Pons (tissue), 1 donor: ENCODE data around the gene VPS33B.

Experiments used
- DNase-seq: peaks from one replicate; pipeline ENCODE4 v3.0.0-alpha.2; 2016; ENCODE audit warnings: low spot score

Gene VPS33B

DNA sequence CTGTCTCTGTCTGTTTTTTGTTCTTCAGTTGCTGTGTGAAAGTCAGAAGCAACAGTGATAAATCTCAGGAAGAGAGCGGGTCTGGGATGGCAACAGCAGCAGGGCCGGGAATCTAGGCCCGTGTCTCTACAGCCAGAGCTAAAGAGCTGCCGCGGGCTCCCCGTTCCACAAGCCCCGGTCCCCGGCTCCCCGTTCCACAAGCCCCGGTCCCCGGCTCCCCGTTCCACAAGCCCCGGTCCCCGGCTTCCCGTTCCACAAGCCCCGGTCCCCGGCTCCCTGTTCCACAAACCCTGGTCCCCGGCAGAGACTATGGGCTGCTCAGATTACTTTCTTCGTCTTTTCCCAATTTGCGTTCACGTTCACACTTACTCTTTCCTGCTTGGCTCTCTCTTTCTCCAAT is 48.2 kb downstream of the VPS33B start:
- no peak for DNase-seq

DNA sequence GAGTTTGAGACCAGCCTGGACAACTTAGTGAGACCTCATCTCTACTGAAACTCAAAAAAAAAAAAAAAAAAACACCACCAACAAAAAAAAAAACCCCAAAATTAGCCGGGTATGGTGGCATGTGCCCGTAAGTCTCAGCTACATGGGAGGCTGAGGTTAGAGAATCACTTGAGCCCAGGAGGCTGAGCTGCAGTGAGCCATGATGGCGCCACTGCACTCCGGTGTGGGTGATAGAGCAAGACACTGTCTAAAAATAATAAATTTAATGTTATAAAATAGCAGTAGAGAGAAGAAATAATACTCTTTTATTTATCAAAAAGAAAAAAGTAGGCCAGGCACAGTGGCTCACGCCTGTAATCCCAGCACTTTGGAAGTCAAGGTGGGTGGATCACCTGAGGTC is 50.3 kb downstream of the VPS33B start:
- DNase-seq: no peak

DNA sequence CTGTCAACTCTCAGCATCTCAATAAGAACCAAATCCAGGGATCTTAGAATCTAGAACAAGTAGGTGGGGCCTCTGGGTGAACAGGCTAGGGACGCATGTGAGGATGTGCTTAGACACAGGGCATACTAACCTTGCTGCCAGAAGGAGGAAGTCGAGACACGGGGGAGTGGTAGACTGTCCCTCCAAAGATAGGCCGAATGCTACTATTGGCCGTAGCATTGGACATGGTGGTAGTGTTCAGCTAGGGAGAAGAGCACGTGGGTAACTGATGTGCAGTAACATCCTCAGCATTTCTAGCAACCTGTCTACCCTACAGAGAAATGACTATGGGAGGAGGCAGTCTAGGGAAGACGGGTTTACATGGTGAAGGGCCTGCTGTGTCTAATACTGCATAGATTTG is 52.1 kb downstream of the VPS33B start:
- no peak for DNase-seq

DNA sequence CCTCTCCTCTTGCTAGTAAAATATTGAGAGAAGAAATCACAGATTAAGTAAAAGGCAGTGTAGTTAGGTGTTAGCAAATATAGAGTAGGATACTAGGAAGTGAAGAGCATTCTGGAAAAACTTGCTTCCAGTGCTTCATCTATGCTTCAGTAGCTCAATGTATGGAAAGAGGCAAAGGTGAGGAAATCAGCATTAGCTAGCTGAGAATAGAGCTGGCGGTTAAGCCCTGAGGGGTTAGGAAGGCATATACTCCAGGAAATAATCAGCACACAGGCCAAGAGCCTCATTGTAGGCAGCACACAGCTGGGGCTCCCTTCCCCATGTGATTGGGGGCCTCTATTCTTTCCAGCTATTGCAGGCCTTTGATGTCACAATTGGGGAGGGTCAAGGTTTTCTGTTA is 54.0 kb downstream of the VPS33B start:
- DNase-seq: no peak

DNA sequence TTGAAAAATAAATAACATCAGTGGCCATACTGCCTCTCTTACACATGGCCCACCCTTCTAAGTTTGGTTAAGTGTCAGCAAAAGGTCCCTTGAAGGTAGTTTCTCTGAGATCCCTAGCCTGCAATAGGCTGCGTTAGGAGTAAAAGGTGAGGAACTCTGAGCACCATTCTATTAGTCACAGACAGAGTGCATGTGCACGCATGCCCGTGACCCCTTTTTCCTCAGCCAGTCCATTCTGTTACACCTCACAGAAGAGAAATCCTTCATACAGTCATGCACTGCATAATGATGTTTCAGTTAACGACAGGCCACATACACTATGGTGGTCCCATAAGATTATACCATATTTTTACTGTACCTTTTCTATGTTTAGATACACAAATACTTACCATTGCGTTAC is 55.2 kb downstream of the VPS33B start:
- DNase-seq: no peak

DNA sequence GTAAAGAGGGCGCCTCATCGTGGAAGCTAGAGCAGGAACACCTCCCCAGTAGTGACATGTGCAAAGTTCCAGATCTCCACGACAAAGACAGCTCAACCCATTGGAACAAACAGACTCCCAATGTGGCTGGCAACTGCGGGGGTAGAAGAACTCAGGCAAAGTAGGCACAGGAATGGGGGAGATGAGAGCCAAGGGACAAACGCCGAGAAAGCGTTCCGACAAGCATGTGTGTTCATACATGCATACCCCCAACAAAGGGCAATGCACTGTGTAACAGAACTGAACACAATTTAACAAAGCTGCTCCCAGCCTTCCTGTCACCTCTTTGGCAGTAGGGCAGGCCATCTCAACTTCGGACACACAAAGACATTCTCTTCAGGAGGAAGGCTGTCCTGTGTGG is 56.1 kb downstream of the VPS33B start:
- no peak for DNase-seq

DNA sequence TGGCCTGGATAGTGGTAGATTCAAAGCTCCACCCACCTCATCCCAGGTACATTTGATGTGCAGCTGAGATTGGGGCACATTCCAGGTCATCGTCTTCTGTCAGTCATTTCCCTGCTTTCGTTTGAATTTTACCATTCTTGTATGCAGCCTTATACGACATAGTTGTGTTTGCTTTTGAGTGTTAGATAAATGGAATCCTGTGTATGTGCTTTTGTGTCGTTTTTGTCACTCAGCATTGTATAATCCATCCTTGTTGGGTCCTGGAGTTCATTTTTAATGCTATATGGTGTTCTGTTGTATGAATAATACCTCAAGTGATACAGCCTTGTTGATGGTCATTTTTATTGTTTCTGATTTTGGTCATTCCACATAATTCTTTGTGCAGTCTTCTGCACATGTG is 60.4 kb downstream of the VPS33B start:
- DNase-seq: no peak

DNA sequence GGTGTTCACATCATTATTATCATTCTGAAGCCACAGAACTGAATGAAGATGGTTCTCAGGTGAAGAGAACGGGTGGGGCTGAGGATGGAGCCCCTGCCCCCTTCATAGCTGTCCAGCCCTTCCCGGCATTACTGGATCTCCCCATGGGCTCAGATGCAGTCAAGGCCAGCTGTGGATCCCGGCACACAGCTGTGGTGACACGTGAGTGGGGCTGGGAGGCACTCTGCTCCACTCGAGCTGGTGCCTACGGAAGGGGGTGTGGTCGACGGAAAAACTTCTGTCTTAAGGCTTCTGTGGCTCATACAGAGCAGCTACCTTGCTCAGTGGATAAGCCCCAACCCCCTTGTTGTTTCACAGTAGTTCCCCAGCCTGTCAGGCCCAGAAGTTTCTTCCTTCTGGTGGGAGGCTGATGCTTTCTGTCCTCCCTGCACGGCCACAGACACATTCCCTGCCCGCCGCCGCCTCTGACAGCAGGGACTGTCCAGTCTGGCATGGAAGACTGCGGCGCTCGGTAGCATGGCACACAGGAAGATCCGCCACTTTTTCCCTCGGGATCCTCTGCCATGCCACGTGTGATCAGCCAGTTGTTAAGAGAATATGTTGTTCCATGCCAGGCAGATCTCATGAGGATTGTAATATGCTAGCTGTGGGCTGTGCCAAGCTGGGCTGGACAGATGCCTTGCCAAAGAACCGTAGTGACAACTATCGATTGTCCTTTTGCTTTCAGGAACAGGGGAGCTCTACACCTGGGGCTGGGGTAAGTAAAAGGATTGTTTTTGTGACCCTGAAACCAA is 61.9 kb downstream of the VPS33B start:
- no peak for DNase-seq

DNA sequence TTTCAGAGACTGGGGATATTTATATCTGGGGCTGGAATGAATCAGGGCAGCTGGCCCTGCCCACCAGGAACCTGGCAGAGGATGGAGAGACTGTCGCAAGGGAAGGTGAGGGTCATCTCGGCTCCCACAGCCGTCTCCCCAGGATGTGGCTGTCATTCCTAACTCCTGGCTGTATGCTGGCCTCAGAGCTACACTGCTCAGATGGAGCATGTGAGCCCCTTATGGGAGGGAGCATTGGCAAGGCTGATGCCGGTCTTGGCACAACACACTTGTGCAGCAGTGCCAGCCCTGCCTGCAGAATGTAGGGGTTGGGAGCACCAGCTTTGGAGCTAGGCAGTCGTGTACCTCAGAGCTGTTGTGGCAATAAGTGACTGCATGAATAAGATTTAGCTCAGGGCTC is 62.5 kb downstream of the VPS33B start:
- DNase-seq: peak; percentile 64

DNA sequence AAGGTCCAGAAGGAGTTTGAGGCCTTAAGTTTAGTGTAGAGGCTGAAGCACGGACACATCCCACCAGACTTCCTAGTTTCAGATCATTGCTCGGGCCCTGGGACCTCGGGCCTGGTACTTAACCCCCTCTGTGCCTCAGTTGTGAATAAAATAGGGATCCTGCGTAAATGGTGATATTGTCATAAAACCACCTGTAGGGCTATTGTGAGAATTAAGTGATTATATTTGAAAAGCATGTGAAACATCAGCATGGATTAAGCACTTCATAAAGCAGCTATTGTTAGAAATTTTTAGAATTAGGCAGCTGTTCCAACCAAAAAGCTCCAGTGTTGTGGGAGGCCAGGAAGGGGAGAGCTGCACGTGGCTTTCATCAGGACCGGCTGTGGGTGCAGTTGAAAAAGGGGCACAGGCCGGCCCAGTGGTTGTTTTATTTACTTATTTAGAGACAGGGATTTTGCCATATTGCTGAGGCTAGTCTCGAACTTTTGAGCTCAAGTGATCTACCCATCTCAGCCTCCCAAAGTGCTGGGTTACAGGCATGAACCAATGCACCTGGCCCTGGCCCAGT is 63.3 kb downstream of the VPS33B start:
- no peak for DNase-seq

DNA sequence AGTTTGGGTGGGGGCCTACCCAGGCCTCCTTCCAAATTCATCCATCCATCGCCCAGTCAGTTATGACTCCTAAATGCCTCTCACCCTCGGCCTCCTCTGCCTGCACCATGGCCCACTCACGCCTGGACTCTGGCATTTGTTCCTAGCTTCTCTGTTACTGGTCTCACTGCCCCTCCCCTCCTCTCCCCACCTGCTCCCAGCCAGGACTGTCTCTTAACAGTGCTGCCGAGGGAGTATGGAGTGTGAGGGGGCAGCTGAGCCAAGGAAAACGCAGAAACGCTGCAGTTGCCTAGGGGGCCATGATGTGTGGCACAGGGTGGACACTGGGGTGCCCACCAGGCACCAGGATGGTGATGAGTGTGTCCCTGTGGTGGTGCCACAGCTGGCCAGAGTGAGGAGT is 64.6 kb downstream of the VPS33B start:
- DNase-seq: no peak

DNA sequence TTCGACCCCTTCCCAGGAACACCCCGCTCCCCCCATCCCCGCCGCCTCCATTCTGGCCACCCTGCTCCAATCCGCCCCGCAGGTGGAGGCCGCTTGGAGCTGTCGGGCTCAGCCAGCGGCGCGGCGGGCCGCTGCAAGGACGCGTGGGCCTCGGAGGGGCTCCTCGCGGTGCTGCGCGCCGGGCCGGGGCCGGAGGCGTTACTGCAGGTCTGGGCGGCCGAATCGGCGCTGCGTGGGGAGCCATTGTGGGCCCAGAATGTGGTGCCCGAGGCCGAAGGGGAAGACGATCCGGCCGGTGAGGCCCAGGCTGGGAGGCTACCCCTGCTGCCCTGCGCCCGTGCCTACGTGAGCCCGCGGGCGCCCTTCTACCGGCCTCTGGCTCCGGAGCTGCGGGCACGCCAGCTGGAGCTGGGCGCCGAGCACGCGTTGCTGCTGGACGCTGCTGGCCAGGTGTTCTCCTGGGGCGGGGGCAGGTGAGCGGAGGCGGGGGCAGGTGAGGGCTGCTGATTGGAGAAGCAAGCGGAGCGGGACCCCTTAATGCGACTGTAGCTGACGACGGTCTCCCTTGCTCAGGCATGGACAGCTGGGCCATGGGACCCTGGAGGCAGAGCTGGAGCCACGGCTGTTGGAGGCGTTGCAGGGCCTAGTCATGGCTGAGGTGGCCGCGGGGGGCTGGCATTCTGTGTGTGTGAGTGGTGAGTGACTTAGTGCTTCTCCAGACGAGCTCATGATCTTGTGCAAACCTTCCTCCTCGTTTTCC is 65.2 kb downstream of the VPS33B start:
- no peak for DNase-seq

DNA sequence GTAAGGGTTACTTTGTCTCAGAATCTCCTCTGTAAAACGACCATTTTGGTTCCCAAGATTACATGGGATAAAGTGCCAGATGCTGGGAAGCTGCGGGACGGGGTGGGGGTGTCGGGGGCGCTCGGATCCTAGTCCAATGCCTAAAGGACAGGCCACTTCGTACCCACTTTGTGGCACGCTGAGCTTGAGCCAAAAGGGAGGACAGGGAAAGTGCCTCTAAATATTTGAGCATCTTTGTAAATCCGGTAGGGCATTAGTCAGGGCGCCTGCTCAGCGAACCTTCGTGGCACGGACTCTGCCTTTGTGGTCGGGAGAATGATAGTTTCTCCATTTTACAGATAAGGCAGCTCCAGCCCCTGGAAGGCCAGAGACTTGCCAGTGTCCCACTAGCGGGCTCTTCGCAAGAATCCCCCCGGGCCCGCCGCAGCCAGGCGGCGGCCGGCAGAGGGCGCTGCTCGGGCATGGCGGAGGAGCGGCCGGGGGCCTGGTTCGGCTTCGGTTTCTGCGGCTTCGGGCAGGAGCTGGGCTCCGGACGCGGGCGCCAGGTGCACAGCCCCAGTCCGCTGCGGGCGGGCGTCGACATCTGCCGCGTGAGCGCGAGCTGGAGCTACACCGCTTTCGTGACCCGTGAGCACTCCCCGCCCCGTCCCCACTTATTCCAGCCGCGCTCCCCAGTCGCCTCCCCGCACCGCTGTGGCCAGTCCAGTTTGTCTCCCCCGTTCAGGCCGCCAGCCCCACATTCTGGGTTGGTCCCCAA is 65.9 kb downstream of the VPS33B start:
- DNase-seq: no peak

DNA sequence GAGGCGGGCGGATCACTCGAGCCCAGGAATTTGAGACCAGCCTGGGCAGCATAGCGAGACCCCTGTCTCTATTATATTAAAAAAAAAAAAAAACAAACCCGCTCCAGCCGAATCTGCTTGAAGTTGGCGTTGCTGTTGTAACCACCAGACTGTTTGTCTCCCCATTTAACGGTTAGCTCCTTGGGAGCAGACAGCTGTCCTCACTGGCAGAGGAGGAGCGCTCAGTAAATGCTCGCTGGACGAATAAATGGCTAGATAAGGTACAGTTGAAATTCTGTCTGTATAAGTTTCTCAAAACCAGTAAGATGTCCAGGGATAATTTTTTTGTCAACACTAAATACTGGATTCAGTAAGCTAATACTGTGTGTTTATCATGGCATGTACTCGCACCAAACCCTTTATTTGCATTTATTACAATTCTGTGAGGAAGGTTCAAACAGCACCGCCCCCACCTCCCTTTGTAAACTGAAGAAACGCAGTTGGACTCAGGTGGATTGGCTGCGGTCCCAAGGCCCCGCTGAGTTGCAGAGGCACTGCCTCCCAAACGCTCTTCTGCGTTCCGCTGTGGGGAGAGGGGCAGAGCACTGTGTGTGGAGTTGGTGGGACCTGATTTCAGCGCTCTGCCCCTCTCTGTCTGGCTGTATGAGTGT is 66.6 kb downstream of the VPS33B start:
- DNase-seq: no peak

DNA sequence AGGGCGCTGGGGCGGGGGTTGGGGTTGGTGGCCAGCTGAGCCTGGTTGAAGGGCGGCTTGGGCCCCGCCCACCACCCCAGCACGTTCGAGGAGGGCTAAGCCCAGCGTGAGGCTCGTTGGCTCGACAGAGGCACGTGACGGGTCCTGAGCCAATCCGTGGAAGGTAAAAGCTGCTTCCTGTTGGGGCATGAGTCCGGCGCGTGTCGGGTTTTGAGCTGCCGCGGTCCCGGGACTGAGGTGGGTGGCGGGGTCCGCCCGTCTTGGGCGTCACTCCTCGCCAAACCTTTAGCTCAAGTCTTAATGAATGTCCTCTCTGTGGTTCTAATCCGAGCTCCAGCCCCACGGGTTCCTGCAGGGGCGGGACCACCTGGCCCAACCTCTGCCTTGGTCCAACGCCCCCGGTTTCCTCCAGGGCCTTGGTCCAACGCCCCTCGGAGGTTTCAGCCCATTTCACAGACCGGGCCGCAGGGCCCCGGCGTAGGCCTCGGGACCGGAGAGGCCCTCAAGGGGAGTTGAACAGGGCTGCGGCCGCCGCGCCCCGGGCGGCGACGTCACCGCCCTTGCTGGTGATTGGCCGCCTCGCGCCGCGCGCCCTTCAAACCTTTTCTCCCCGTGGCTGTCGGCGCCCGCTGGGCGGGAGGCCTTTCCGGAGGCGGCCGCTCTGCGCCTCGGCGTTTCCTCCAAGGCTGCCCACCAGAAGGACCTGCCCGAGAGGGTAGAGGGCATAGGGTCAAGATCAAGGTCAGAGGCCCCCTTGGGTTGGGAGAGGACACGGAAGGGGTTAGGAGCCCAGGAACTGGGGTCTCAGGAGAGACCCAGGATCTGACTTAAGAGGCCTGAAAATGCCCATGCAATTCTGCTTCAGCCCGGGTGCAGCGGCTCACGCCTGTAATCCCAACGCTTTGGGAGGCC is 67.4 kb downstream of the VPS33B start, which contains the start of gene RCCD1:
Gene RCCD1, plus strand, starts transcription at position 173 of the 912 bp plus-strand sequence. CDS start 1,851 bp downstream, outside the sequence.
- DNase-seq: peak; percentile 94

DNA sequence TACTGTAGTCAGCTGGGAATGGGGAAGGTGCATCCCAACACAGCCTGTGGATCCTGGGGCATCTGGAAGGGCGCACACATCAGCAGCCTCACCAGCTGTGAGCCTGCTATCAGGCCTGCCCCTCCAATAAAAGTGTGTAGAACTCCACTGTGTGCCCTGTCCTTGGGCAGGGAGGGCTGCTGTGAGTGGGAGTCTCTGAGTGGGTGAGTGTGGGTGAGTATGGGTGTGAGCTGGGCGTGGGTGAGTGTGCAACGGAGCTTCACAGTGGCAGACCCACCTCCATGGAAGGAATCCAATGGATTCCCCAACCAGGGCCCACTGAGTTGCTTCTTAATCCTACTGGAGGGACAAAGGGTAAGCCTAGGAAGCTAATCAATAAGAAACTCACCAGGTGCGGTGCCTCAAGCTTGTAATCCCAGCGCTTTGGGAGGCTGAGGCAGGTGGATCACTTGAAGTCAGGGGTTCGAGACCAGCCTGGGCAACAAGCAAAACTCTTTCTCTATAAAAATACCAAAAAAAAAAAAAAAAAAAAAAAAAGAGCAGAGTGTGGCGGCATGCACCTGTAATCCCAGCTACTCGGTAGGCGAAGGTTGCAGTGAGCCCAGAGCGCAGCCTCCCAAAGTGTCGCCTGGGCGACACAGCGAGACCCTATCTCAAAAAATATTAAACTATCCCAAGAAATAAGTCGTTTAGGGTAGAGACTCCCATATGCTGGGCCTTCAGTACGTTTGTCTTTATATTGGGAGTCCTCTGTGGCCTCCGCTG is 68.3 kb downstream of the VPS33B start:
- no peak for DNase-seq

DNA sequence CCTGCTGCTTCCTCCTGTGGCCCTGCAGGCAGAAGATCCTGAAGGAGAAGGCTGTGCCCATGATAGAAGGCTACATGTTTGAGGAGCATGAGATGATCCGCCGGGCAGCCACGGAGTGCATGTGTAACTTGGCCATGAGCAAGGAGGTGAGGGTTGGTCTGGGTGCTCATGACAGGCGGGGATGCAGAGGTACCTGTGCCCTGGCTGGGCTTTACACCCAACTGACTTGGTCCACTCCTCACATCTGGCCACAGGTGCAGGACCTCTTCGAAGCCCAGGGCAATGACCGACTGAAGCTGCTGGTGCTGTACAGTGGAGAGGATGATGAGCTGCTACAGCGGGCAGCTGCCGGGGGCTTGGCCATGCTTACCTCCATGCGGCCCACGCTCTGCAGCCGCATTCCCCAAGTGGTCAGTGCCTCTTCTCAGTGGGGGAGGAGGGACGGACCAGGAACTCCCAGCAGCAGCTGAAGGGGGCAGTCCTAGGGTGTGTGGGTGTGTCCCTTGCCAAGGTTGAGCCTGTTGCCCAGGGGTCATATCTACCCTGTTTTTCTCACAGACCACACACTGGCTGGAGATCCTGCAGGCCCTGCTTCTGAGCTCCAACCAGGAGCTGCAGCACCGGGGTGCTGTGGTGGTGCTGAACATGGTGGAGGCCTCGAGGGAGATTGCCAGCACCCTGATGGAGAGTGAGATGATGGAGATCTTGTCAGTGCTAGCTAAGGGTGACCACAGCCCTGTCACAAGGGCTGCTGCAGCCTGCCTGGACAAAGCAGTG is 69.3 kb downstream of the VPS33B start:
- no peak for DNase-seq

DNA sequence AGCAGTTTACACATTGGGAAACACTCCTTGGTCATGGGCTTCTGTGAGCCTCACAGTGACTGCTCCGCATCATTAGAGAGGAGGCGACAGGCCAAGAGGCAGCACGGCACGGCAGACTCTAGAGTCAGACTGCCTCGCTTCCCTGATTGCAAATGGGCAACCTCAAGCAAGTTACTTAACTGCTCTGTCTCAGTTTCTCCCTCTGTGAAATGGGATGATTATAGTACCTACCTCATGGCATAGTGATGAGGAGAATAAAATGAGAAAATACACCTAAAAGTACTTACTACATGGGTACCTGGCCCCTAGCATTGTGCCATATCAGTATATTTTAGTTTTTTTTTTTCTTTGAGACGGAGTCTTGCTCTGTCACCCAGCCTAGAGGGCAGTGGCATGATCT is 71.7 kb downstream of the VPS33B start:
- no peak for DNase-seq

DNA sequence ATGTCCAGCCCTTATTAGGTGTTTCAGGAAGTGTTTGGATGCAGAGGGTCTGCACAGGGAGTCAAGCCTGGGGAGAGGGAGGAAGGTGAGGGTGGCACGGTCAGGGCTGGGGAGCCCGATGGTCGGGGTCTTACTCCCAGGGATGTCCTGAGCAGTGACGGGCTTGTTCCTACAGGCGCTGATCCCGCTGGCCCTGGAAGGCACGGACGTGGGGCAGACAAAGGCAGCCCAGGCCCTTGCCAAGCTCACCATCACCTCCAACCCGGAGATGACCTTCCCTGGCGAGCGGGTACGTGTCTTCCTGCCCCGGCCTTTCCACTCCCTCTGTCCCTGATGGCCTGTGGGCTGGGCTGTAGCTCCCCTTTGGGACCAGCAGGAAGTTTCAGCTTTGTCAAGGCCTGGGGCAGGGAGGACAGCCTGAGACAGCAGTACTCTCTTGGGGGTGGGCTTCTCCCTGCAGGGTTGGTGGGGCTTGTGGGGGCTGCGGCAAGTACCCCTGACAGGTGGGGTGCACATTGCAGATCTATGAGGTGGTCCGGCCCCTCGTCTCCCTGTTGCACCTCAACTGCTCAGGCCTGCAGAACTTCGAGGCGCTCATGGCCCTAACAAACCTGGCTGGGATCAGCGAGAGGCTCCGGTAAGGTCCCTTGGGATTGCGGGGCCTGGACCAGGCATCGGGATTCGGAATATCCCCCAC is 72.3 kb downstream of the VPS33B start:
- DNase-seq: no peak
